HG03108 (cell line): ENCODE results near the gene ZNF777.
"Not testable (repeated sequence)": the region's sequence is repeated elsewhere in the genome, so short reads cannot be mapped to it uniquely, and the experiment has no call there.

Experiments
- ATAC-seq: cut with Tn5 transposase; IDR thresholded peaks from one replicate; pipeline ENCODE4 v1.9.1; 2021; ENCODE audit warnings: moderate library complexity; ENCODE audit not compliant: unreplicated experiment

ZNF777 gene

GRCh38 chr7:149460493-149461277, at the start of gene ZNF777:
TSS of gene ZNF777 (minus strand) at chr7:149461062. CDS start at chr7:149456022, 5,040 bp downstream.
- ATAC-seq, result peak; percentile 98

GRCh38 chr7:149510248-149510647, 49.4 kb upstream of the ZNF777 start:
- ATAC-seq, result no peak

GRCh38 chr7:149509774-149510173, 48.9 kb upstream of the ZNF777 start:
- no peak for ATAC-seq

GRCh38 chr7:149505551-149505950, 44.7 kb upstream of the ZNF777 start:
- no peak for ATAC-seq

- no peak for ATAC-seq
Observed at GRCh38 chr7:149501651-149502050, 40.8 kb upstream of the ZNF777 start.

GRCh38 chr7:149500910-149501309, 40.0 kb upstream of the ZNF777 start:
- ATAC-seq, result no peak

GRCh38 chr7:149500201-149500600, 39.3 kb upstream of the ZNF777 start:
- ATAC-seq, result no peak

GRCh38 chr7:149498811-149499210, 37.9 kb upstream of the ZNF777 start:
- ATAC-seq, result no peak

- peak; percentile 95 for ATAC-seq
Observed at GRCh38 chr7:149497467-149498261, 36.8 kb upstream of the ZNF777 start, which contains the start of gene ZNF746. TSS of gene ZNF746 (minus strand) at chr7:149497809. CDS start at chr7:149497536, 273 bp downstream.

GRCh38 chr7:149496642-149497391, 36.0 kb upstream of the ZNF777 start:
- ATAC-seq, result peak; percentile 18

- no peak for ATAC-seq
Observed at GRCh38 chr7:149495785-149496641, 35.2 kb upstream of the ZNF777 start.

- ATAC-seq, result no peak
Observed at GRCh38 chr7:149494738-149495368, 34.0 kb upstream of the ZNF777 start.

- ATAC-seq, result not testable (repeated sequence)
Observed at GRCh38 chr7:149493975-149494374, 33.1 kb upstream of the ZNF777 start.

GRCh38 chr7:149493366-149493765, 32.5 kb upstream of the ZNF777 start:
- no peak for ATAC-seq

GRCh38 chr7:149490083-149490760, 29.4 kb upstream of the ZNF777 start:
- no peak for ATAC-seq

GRCh38 chr7:149489391-149490024, 28.6 kb upstream of the ZNF777 start:
- ATAC-seq, result no peak

- ATAC-seq, result no peak
Observed at GRCh38 chr7:149479568-149479967, 18.7 kb upstream of the ZNF777 start.

- no peak for ATAC-seq
Observed at GRCh38 chr7:149478754-149479153, 17.9 kb upstream of the ZNF777 start.
